ENCODE results near the gene GRID1.

- TF ChIP-seq EZH2 (IDR thresholded peaks at IDR 0.05; ENCODE audit: insufficient read depth, poor library complexity, severe bottlenecking) (no peak), EZH2phosphoT487 (IDR thresholded peaks at IDR 0.05; ENCODE audit: insufficient read depth, low read depth) (no peak)
Measured at GRCh38 chr10:85901599-85901998, 465.0 kb downstream of the GRID1 start.
